Endometrium (tissue), 2 donors: ENCODE results near the gene MCF2L.

ENCODE experiments used
- FAIRE-seq: peaks from 2 replicates; lab custom pipeline; 2012; peaks lifted over from hg19 to GRCh38; lab: Jason Lieb, UNC
- donor health status: control.
- donor health status: control.

The MCF2L gene

GRCh38 chr13:112962911-112963625 is 5.9 kb upstream of the MCF2L start:
- FAIRE-seq: no peak

GRCh38 chr13:112963641-112964040 is 5.4 kb upstream of the MCF2L start:
- no peak for FAIRE-seq

- FAIRE-seq: no peak
Measured at GRCh38 chr13:112964971-112965492, 4.0 kb upstream of the MCF2L start.

- FAIRE-seq: no peak
Measured at GRCh38 chr13:112965573-112966115, 3.4 kb upstream of the MCF2L start.

GRCh38 chr13:112966776-112967175 is 2.2 kb upstream of the MCF2L start:
- no peak for FAIRE-seq

GRCh38 chr13:112967686-112968379 is 1.2 kb upstream of the MCF2L start:
- FAIRE-seq: no peak

GRCh38 chr13:112968380-112968909 is 569 bp upstream of the MCF2L start:
- FAIRE-seq: no peak

GRCh38 chr13:112969692-112970338 is 801 bp downstream of the MCF2L start:
- no peak for FAIRE-seq

- no peak for FAIRE-seq
Measured at GRCh38 chr13:112970552-112971287, 1.7 kb downstream of the MCF2L start.

GRCh38 chr13:112971288-112971643 is 2.3 kb downstream of the MCF2L start:
- no peak for FAIRE-seq

- no peak for FAIRE-seq
Measured at GRCh38 chr13:112972258-112972657, 3.2 kb downstream of the MCF2L start.

GRCh38 chr13:112972867-112973576 is 4.0 kb downstream of the MCF2L start:
- no peak for FAIRE-seq

GRCh38 chr13:112973577-112973951 is 4.5 kb downstream of the MCF2L start:
- FAIRE-seq: no peak

GRCh38 chr13:112974125-112974524 is 5.1 kb downstream of the MCF2L start:
- no peak for FAIRE-seq

GRCh38 chr13:112974671-112975070 is 5.7 kb downstream of the MCF2L start:
- FAIRE-seq: no peak

GRCh38 chr13:112975401-112975939 is 6.5 kb downstream of the MCF2L start:
- FAIRE-seq: no peak

GRCh38 chr13:112976526-112976925 is 7.5 kb downstream of the MCF2L start:
- no peak for FAIRE-seq

GRCh38 chr13:112977091-112977490 is 8.1 kb downstream of the MCF2L start:
- no peak for FAIRE-seq

- no peak for FAIRE-seq
Measured at GRCh38 chr13:112977525-112977924, 8.5 kb downstream of the MCF2L start.

- FAIRE-seq: no peak
Measured at GRCh38 chr13:112978561-112979405, 9.8 kb downstream of the MCF2L start.
